Fibroblast of skin of right quadriceps (primary cell): ENCODE measurements around the gene TMEM163.
"Not testable (repeated sequence)": the region's sequence is repeated elsewhere in the genome, so short reads cannot be mapped to it uniquely, and the experiment has no call there.

Experiments used
- DNase-seq: peaks from one replicate; pipeline ENCODE4 v3.0.0-alpha.2; 2013

Gene TMEM163

GRCh38 chr2:134660626-134661402, 58.0 kb downstream of the TMEM163 start:
- DNase-seq, result no peak

- DNase-seq, result no peak
These were observed 59.1 kb downstream of the TMEM163 start for GRCh38 chr2:134659724-134660123.

GRCh38 chr2:134657650-134658250, 61.0 kb downstream of the TMEM163 start:
- no peak for DNase-seq

GRCh38 chr2:134656391-134656790, 62.4 kb downstream of the TMEM163 start:
- DNase-seq, result not testable (repeated sequence)

GRCh38 chr2:134648586-134648985, 70.2 kb downstream of the TMEM163 start:
- DNase-seq, result no peak

- DNase-seq, result no peak
These were observed 71.1 kb downstream of the TMEM163 start for GRCh38 chr2:134647607-134648256.

GRCh38 chr2:134642938-134643337, 75.9 kb downstream of the TMEM163 start:
- DNase-seq, result no peak

- no peak for DNase-seq
These were observed 78.3 kb downstream of the TMEM163 start for GRCh38 chr2:134640494-134640893.

GRCh38 chr2:134639265-134639664, 79.5 kb downstream of the TMEM163 start:
- no peak for DNase-seq

GRCh38 chr2:134636714-134637113, 82.1 kb downstream of the TMEM163 start:
- DNase-seq, result no peak

GRCh38 chr2:134634054-134634753, 84.6 kb downstream of the TMEM163 start:
- no peak for DNase-seq

- DNase-seq, result no peak
These were observed 88.2 kb downstream of the TMEM163 start for GRCh38 chr2:134630504-134631159.

GRCh38 chr2:134628453-134628852, 90.3 kb downstream of the TMEM163 start:
- DNase-seq, result no peak

GRCh38 chr2:134626781-134627180, 92.0 kb downstream of the TMEM163 start:
- no peak for DNase-seq

GRCh38 chr2:134625311-134625710, 93.5 kb downstream of the TMEM163 start:
- no peak for DNase-seq

- no peak for DNase-seq
These were observed 95.0 kb downstream of the TMEM163 start for GRCh38 chr2:134623796-134624195.

GRCh38 chr2:134623046-134623445, 95.8 kb downstream of the TMEM163 start:
- no peak for DNase-seq

- DNase-seq, result no peak
These were observed 96.7 kb downstream of the TMEM163 start for GRCh38 chr2:134621939-134622705.

- no peak for DNase-seq
These were observed 99.5 kb downstream of the TMEM163 start for GRCh38 chr2:134619250-134619649.

GRCh38 chr2:134615480-134615879, 103.3 kb downstream of the TMEM163 start:
- DNase-seq, result not testable (repeated sequence)

GRCh38 chr2:134611316-134611715, 107.5 kb downstream of the TMEM163 start:
- DNase-seq, result no peak

- DNase-seq, result no peak
These were observed 107.9 kb downstream of the TMEM163 start for GRCh38 chr2:134610871-134611270.
